Erythroblast (primary cell): Measurements from ENCODE around the gene TRIO.

Source experiments
- GATA1 ChIP-seq: IDR thresholded peaks from 2 replicates; pipeline ENCODE4 v1.6.1; 2011; ENCODE audit warnings: low read depth, mild to moderate bottlenecking, control low read depth, low read length, moderate library complexity
- POLR2A ChIP-seq: IDR thresholded peaks from 2 replicates; pipeline ENCODE4 v1.6.1; 2011; ENCODE audit warnings: mild to moderate bottlenecking, low read length

- TF ChIP-seq POLR2A (no peak), GATA1 (no peak)
Measured at GRCh38 chr5:14240359-14240758, 97.2 kb downstream of the TRIO start.
